Immature natural killer cell (primary cell): ENCODE results near the gene MYL2. TPM values are rescaled to one million over a fixed set of nuclear protein-coding genes. Genes with fewer than 3 reads are reported as not detected.

Source experiments
- DNase-seq, 3 donors: peaks; one replicate each; pipeline ENCODE4 v3.0.0; 2022; ENCODE audit warnings: mixed read lengths in 1 of 3
- H3K27ac Mint-ChIP-seq, 6 donors: one replicate each; pipeline ENCODE4 v1.8.0; 2020; ENCODE audit warnings: mixed read lengths in 6 of 6, mild to moderate bottlenecking in 5 of 6, inconsistent platforms in 4 of 6, moderate library complexity in 3 of 6
- H3K27me3 Mint-ChIP-seq, 3 donors: one replicate each; pipeline ENCODE4 v1.8.0; 2020 to 2021; ENCODE audit warnings: low read depth in 3 of 3, mild to moderate bottlenecking in 3 of 3, mixed read lengths in 3 of 3, moderate library complexity in 3 of 3, inconsistent platforms in 1 of 3
- H3K36me3 Mint-ChIP-seq, 3 donors: one replicate each; pipeline ENCODE4 v1.8.0; 2020; ENCODE audit warnings: mixed read lengths in 3 of 3, inconsistent platforms in 2 of 3, mild to moderate bottlenecking in 2 of 3
- H3K4me1 Mint-ChIP-seq, 2 donors: one replicate each; pipeline ENCODE4 v1.8.0; 2020; ENCODE audit warnings: inconsistent platforms in 2 of 2, mild to moderate bottlenecking in 2 of 2, mixed read lengths in 2 of 2, moderate library complexity in 1 of 2
- H3K4me3 Mint-ChIP-seq, 5 donors: one replicate each; pipeline ENCODE4 v1.8.0; 2020; ENCODE audit warnings: mild to moderate bottlenecking in 5 of 5, mixed read lengths in 5 of 5, inconsistent platforms in 3 of 5, moderate library complexity in 3 of 5
- H3K9me3 Mint-ChIP-seq, 6 donors: one replicate each; pipeline ENCODE4 v1.8.0; 2020; ENCODE audit warnings: mild to moderate bottlenecking in 6 of 6, mixed read lengths in 6 of 6, inconsistent platforms in 4 of 6, moderate library complexity in 3 of 6
- polyA plus RNA-seq, 3 donors: library from polyadenylated mRNA; unstranded; fragments of 300-500 nt; fragmentation: Illumina TruSeq; gene quantifications; one replicate each; pipeline ENCODE4 v1.2.3, GENCODE V29; 2021

The MYL2 gene
- polyA plus RNA-seq, 3 donors from 2014 or later = not detected

DNA sequence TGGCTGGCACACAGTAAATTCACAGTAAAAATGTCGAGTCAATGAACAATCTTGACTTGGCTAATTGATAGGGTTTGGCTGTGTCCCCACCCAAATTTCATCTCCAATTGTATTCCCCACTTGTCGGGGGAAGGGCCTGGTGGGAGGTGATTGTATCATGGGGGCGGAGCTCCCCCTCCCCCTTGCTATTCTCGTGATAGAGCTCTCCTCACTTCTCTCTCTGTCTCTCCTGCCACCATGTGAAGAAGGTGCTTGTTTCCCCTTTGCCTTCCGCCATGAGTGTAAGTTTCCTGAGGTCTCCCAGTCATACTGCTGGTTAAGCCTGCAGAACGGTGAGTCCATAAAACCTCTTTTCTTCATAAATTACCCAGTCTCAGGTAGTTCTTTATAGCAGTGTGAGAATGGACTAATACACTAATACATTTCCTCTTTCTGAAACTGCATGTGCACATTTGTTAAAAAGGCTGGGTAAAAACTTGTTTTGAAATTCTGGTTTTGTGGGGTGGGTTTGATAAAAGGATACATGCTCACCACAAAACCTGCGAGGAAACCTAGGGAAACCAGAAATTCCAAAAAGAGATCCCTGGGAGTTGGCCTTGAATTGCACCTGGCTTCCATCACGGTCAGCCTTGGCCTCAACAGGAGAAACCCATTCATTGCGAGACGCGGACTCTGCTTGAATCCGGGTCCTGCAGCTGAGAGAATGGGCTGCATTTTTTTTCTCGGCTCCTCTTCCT, 16.2 kb upstream of the MYL2 start:
- H3K4me3 Mint-ChIP-seq = no peak overlapping the region
- H3K27me3 Mint-ChIP-seq = peaks cover 6 to 11% (median 11%) of the 10 kb centered on the region in 3 donors
- no peak overlapping the region for H3K27ac Mint-ChIP-seq
- DNase-seq = no peak
- no peaks in the 10 kb centered on the region for H3K9me3 Mint-ChIP-seq
- H3K4me1 Mint-ChIP-seq = peaks cover 5% of the 10 kb centered on the region in 2 donors
- peaks cover 0 to 4% (median 0%) of the 10 kb centered on the region in 3 donors for H3K36me3 Mint-ChIP-seq

DNA sequence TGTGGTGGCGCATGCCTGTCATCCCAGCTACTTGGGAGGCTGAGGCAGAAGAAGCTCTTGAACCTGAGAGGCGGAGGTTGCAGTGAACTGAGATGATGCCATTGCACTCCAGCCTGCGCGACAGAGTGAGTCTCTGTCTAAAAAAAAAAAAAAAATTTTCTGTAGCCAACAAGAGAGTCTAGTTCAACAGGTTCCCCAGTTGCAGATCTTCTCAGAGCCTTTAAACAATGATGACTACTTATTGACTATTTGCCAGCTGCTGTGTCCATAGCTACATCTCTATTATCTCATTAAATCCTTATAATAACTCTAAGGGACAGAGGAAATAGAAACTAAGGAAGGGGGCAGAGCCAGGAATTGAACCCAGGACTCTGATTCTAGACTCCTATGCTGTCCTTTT, 15.2 kb upstream of the MYL2 start:
- H3K27ac Mint-ChIP-seq = no peak overlapping the region
- no peaks in the 10 kb centered on the region for H3K9me3 Mint-ChIP-seq
- H3K27me3 Mint-ChIP-seq = peaks cover 6 to 11% (median 9%) of the 10 kb centered on the region in 3 donors
- DNase-seq = no peak
- peaks cover 0 to 4% (median 0%) of the 10 kb centered on the region in 3 donors for H3K36me3 Mint-ChIP-seq
- H3K4me3 Mint-ChIP-seq = no peak overlapping the region
- H3K4me1 Mint-ChIP-seq = peaks cover 5% of the 10 kb centered on the region in 2 donors

DNA sequence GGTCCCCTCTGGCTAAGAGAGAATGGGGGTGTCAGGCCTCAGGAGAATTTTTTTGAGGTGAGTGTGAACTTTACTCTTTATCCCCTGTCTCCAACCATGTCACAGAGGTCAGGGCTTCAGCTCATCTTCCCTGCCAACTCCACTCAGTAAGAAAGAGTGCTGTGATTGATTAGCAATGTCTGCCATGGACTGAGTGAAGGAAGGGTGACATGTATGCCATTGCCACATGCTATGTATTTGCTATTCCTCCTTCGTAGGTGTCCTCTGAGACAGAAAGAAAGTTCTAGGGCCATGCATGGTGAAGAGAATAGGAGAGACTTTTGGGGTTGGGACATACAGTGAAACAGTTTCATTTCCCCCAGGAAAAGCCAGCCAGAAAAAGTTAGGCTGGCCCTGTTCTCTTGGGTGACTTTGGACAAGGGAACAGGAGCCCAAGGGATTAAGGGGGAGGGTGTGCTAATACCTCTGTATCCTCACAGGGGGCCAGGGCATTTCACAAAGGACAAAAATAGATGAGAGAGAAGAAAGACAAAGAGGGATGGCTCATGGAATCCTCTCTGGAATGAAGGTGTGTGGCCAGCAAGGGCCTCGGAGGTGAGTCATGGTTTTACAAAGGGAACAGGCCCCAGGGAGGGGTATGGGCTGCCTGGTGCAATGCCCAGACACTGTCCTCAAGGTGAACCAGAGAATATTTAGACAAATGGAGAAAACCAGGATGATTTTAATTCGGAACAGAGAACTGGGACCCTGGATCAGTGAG, 13.9 kb upstream of the MYL2 start:
- Mint-ChIP-seq H3K27ac (no peak overlapping the region), H3K9me3 (no peaks in the 10 kb centered on the region), H3K4me1 (peaks cover 5% of the 10 kb centered on the region in 2 donors), H3K36me3 (peaks cover 0 to 4% (median 0%) of the 10 kb centered on the region in 3 donors), H3K4me3 (no peak overlapping the region), H3K27me3 (peaks cover 6 to 11% (median 7%) of the 10 kb centered on the region in 3 donors)
- no peak for DNase-seq

DNA sequence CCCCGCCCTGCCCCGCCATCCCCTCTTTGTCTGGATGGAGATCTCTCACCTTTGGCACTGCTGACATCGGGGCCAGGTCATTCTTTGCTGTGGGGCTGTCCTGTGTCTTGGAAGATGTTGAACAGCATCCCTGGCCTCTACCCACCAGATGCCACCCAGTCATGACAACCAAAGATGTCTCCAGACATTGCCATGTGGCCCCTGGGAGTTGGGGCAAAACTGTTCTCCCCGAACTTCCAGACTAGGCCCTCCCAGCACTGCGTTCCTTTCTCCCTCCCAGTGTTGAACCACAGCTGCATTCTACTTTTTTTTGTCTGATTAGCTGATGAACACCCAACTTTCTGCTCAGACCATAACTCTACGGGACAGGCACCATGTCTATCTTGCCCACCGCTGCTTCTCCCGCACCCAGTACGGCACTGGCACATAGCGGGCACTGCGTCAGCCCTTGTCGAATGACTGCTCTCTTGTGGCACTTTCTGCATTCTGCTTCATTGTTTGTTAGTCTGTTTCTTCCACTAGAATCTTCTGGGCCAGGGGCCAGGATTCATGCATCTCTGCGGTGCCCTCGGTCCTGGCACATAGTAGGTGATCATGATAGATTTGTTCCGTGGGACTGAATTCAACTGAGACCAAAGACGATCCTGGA, 13.1 kb upstream of the MYL2 start:
- Mint-ChIP-seq H3K27ac (no peak overlapping the region), H3K4me3 (no peak overlapping the region), H3K9me3 (no peaks in the 10 kb centered on the region), H3K27me3 (peaks cover 6 to 11% (median 7%) of the 10 kb centered on the region in 3 donors), H3K4me1 (peaks cover 5% of the 10 kb centered on the region in 2 donors), H3K36me3 (peaks cover 0 to 4% (median 0%) of the 10 kb centered on the region in 3 donors)
- DNase-seq = no peak

DNA sequence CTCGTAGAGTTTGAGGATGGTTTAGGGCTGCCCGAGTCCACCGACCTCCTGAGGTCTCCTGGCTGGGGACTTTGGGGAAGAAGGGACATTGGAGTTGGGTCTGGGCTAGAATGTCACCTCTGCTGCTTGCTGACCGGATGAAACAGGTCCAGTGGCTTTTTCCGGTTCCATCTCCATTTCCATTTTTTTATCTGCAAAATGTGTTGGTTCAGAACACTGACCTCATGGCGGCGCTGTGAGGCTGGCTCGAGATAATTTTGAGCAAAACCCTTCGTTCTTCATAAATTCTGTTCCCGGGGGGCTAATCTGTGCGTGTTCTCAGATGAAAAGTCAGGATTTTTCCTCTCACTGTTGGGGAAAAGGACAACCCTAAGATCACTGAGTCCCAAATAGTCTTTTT, 11.7 kb upstream of the MYL2 start:
- H3K4me3 Mint-ChIP-seq = no peak overlapping the region
- H3K36me3 Mint-ChIP-seq = peaks cover 0 to under 1% (median 0%) of the 10 kb centered on the region in 3 donors
- H3K27ac Mint-ChIP-seq = no peak overlapping the region
- peaks cover 2% of the 10 kb centered on the region in 2 donors for H3K4me1 Mint-ChIP-seq
- H3K27me3 Mint-ChIP-seq = peaks cover 3 to 12% (median 6%) of the 10 kb centered on the region in 3 donors
- DNase-seq = no peak
- H3K9me3 Mint-ChIP-seq = no peaks in the 10 kb centered on the region

DNA sequence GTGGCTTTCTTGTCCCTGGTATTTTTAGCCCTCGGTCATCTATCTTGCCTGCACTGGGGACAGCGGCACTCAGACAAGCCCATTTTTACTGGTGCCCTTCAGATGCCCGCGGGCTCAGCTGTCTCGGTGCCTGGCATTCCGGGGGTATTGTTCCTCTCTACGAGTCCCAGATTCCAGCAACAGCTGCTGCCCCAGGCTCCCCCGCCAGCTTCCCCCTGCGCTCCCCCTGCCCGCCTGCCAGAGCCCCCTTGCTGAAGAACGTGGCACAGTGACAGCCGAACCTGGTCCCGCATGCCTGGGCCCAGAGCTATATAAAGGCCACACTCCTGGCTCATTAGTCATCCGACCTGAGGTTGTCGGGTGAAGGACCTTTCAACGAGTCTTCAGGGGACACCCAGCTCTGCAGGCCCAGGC, 10.9 kb upstream of the MYL2 start:
- H3K4me1 Mint-ChIP-seq = no peaks in the 10 kb centered on the region
- no peak overlapping the region for H3K4me3 Mint-ChIP-seq
- H3K9me3 Mint-ChIP-seq = no peaks in the 10 kb centered on the region
- H3K27me3 Mint-ChIP-seq = peaks cover 3 to 11% (median 4%) of the 10 kb centered on the region in 3 donors
- no peak overlapping the region for H3K27ac Mint-ChIP-seq
- DNase-seq = no peak
- H3K36me3 Mint-ChIP-seq = no peaks in the 10 kb centered on the region

DNA sequence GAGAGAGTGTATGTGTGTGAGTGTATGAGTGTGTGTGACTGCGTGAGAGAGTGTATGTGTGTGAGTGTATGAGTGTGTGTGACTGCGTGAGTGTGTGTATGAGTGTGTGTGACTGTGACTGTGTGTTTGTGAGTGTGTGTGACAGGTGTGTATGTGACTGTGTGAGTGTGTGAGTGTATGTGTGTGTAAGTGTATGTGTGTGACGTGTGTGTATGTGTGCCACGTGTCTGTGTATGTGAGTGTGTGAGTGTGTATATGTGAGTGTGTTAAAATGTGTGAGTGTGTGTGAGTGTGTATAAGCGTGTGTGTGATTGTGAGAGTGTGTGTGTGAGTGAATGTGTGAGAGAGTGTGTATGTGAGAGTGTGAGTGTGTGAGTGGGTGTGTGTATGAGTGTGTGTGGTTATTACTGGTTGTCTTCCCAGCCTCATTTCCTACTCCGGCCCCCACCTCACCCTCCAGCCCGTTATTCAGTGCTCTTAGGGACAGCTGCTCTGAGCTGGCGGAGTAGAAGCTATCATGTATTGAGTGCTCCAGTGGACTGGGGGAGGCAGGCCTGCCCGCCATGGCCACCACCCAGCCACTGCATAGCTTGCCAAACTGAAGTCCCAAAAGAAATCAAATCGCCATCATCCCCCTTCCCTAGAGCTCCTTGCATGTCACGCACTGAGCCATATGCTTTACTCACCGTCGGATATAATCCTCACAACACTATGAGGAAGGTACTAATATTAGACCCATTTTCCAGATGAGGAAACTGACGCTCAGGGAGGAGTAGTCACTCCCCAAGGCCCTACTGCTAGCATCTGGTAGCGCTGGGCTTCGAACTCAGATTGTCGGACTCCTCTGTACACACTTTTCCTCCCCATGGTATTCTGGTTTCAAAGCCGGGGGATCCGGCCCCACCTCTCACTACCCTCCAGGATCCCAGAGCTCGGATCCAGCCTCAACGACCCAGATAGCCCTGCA, 10.3 kb upstream of the MYL2 start:
- no peaks in the 10 kb centered on the region for H3K4me1 Mint-ChIP-seq
- H3K27ac Mint-ChIP-seq = no peak overlapping the region
- H3K9me3 Mint-ChIP-seq = no peaks in the 10 kb centered on the region
- H3K27me3 Mint-ChIP-seq = peaks cover 2 to 11% (median 3%) of the 10 kb centered on the region in 3 donors
- no peaks in the 10 kb centered on the region for H3K36me3 Mint-ChIP-seq
- no peak overlapping the region for H3K4me3 Mint-ChIP-seq
- DNase-seq = no peak

DNA sequence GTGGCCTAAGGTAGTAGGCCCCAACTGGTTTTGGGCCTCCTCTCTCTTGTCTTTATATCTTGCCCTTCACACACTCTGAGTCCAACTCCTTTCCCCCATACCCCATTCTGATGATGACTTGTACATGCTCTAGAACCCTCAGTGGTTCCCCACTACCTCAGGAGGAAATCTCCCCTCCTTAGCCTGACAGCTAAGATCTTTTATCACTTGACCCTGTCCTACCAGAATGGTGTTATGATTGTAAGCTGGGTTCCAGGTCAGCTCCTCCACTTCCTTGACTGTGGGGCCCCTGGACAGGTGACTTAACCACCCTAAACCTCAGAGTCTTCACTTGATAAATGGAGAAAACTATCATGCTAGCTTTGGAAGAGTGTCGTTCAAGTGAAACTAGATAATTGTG, 9.4 kb upstream of the MYL2 start:
- Mint-ChIP-seq H3K27me3 (peaks cover 2 to 11% (median 3%) of the 10 kb centered on the region in 3 donors), H3K36me3 (no peaks in the 10 kb centered on the region), H3K9me3 (no peaks in the 10 kb centered on the region), H3K4me3 (no peak overlapping the region), H3K27ac (no peak overlapping the region), H3K4me1 (no peaks in the 10 kb centered on the region)
- DNase-seq = no peak

DNA sequence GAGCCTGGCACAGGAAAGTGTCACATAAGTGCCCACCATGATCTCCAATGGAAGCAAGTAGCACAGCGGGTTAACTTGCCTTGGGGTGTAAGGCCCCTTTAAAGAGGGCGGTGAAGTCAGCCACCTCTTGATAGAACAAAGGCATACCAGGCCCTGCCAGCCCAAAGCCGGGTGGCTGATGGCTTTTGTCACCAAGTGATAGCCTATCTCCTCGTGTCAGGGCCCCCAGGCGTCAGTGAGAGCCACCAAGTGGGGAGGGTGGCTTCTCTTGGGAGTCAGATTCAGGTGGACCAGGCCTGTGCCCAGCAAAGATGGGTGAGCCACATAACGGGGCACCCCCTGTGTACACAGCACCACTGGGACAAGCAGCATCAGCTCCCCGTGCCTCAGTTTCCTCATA, 8.3 kb upstream of the MYL2 start:
- Mint-ChIP-seq H3K27ac (no peak overlapping the region), H3K4me3 (no peak overlapping the region), H3K36me3 (no peaks in the 10 kb centered on the region), H3K9me3 (no peaks in the 10 kb centered on the region), H3K27me3 (peaks cover 2 to 8% (median 5%) of the 10 kb centered on the region in 3 donors), H3K4me1 (no peaks in the 10 kb centered on the region)
- no peak for DNase-seq

DNA sequence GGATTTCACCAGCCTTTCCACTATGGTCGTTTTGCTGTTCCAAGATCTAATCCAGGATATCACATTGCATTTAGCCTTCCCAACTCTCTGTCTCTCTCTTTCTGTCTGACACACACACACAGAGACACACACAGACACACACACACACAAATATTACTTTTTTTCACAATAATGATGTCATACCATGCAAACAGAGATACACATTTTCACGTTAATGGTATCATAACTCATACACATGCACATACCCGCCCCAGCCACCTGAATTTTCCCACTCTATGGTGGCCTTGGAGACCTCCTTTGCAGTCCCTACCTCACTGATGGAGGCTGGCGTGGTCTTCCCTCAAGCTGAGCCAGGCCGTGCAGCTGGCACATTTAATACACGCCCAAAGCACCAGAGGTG, 7.2 kb upstream of the MYL2 start:
- no peak overlapping the region for H3K27ac Mint-ChIP-seq
- DNase-seq = no peak
- H3K9me3 Mint-ChIP-seq = no peaks in the 10 kb centered on the region
- H3K4me3 Mint-ChIP-seq = no peak overlapping the region
- H3K36me3 Mint-ChIP-seq = no peaks in the 10 kb centered on the region
- H3K4me1 Mint-ChIP-seq = no peaks in the 10 kb centered on the region
- H3K27me3 Mint-ChIP-seq = peaks cover 2 to 6% (median 4%) of the 10 kb centered on the region in 3 donors

DNA sequence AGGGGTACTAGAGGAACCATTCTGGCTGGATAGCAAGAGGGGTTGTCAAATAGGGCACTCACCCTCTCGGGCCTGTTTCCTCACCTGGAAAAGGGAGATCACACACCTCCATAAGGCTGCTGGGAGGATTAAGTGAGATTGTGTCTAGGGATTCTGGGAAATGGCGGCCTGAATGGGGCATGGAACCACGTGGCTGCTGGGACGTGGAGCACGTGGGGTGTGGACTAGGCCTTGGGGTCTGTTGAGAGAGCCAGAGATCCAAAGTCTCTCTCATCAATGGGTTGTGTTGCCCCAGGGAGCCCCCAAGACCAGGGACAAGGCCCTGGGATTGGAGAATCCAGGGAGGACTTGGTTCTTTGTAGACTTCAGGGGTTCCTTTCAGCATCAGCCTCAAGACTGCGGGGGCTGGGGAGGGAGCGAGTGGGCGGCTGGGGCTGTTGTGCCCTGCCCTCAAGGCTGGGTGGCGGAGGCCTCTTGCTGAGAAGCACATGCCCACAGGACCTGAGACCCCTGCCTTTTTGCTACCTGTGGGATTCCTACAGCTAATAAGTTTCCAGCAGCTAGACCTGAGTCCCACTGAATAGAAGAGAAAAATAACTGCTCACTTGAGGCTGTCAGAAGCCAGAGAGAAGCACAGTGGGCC, 3.4 kb upstream of the MYL2 start:
- H3K27me3 Mint-ChIP-seq = peaks cover 2 to 7% (median 3%) of the 10 kb centered on the region in 3 donors
- no peaks in the 10 kb centered on the region for H3K9me3 Mint-ChIP-seq
- H3K4me3 Mint-ChIP-seq = no peak overlapping the region
- no peaks in the 10 kb centered on the region for H3K4me1 Mint-ChIP-seq
- H3K36me3 Mint-ChIP-seq = no peaks in the 10 kb centered on the region
- no peak overlapping the region for H3K27ac Mint-ChIP-seq
- DNase-seq = no peak

DNA sequence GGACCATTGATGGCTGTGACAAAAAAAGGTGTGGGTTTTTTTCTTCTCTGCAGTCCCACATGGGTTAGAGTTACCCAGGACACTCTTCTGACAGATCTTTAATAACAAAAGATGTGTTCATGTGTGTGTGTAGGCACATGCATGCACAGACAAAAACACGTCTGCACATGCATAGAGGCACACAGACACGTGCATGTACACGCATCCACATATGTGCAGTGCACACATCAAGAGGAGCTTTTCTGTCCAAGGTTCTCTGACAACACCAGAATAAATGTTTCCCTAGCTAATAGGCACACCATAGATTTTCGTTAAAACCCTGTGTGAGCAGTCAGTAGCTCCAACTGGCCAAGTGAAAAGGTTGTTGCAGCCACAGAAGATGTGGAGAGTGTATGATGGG, 2.8 kb upstream of the MYL2 start:
- no peak overlapping the region for H3K27ac Mint-ChIP-seq
- no peaks in the 10 kb centered on the region for H3K9me3 Mint-ChIP-seq
- H3K4me1 Mint-ChIP-seq = no peaks in the 10 kb centered on the region
- no peaks in the 10 kb centered on the region for H3K36me3 Mint-ChIP-seq
- no peak overlapping the region for H3K4me3 Mint-ChIP-seq
- no peak for DNase-seq
- H3K27me3 Mint-ChIP-seq = peaks cover 2 to 7% (median 3%) of the 10 kb centered on the region in 3 donors

DNA sequence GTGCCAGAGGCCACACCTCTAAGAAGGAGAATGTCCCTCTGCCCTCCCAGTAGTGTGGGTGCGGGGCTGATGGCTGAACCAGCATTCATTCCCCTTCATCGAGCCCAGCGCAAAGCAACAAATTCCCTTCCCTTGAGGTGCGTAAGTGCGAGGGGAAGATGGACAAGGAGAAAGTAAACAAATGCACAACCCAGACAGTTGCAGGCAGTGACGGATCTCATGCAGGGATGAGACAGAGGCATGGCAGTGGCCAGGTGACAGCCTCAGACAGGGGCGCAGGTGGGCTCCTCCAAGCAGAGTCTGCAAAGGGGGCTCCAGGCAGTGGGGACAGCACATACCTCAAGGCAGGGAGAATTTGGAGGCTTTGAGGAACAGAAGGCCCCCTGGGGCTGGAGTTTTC, 2.3 kb upstream of the MYL2 start:
- Mint-ChIP-seq H3K27me3 (peaks cover 3 to 7% (median 3%) of the 10 kb centered on the region in 3 donors), H3K4me1 (no peaks in the 10 kb centered on the region), H3K36me3 (no peaks in the 10 kb centered on the region), H3K9me3 (no peaks in the 10 kb centered on the region), H3K27ac (no peak overlapping the region), H3K4me3 (no peak overlapping the region)
- DNase-seq = no peak
